GM21717 (cell line): ENCODE results near the gene COL4A2.
"Not testable (repeated sequence)": the region's sequence is repeated elsewhere in the genome, so short reads cannot be mapped to it uniquely, and the experiment has no call there.

ENCODE experiments used
- ATAC-seq: cut with Tn5 transposase; IDR thresholded peaks from one replicate; pipeline ENCODE4 v1.9.1; 2021; ENCODE audit warnings: mild to moderate bottlenecking, moderate library complexity; ENCODE audit not compliant: unreplicated experiment

The COL4A2 gene

DNA sequence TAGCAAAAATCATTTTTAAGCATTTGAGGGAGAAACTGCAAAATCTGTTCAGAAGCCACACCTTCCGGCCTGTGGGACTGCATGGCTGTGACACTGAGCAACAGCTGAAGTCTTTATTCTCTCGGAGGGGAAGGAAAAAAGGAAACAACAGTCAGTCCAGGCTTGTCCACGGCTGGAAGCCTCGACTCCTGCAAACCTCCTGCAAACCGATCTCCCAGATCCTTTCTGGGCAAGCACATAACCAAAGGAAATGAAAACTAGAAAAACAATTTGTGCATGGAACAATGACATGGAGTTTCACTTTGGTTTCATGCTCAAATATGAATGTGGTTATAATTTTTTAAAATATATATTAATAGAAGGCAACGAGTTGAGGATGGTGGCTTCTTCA lies 1.1 kb upstream of the COL4A2 start:
- no peak for ATAC-seq

DNA sequence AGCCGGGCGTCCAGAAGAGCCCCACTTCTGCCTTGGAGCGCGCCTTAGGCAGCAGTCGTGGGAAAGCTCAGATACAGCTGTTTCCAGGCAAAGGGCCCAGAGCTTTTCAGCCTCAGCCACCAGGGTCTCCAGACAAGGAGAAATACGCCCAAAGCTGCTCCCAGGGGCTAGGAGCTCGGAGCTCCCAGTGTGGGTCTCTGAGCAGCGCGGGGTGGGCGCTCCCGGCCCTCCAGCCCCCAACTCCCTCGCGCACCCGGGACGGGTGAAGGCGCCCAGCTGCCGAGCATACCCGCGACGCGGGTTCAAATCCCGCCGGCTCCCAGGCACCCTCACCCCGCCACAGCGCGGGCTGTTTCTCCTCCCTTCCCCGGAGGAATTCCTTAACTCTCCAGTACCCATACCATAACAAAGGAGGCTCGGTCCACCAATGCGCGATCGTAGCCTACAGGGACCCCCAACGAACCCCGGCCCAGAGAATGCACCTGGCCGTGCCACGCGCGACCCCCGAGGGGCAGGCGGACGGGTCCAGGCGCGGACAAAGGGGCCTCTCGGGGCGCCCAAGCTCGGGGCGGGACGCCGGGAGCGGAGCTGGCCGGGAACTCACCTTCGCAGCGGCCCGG lies 634 bp upstream of the COL4A2 start:
- ATAC-seq, result no peak

DNA sequence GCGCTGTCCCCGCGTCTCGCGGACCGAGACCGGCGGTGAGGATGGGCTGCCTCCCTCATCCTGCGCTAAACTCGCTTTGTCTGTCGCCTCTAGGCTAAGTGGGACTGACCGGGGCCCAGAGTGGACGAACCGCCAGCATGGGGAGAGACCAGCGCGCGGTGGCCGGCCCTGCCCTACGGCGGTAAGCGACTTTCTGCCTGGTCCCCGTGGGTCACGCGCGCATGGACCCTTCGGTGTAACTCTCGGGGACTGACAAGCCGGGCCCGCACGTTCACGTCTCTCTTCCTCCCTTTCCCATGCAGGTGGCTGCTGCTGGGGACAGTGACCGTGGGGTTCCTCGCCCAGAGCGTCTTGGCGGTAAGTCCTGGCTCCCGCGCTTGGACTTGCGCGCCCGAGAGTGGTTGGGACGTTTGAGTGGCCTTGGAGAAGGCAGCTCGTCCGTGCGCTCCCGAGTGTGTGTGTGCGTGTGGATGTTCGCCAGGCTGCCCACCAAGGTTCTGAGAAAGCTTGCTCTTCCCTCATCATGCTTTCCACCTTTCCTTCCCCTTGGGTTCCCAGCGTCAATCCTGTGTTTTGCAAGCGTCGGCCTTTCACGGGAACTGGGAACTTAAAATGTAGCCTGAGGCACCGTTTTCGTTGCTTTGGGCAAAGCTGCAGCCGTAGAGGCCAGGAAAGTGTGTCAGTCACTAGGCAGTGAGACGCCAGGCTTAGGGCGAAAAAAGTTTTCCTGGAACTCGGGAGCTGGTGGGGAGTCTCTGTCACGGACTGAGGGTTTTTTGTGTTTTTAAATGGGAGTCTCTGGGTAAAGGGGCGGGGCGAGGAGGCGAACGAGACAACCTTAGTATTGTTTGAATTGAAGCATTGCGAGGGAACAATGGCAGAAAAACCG lies 927 bp downstream of the COL4A2 start:
- ATAC-seq, result no peak

DNA sequence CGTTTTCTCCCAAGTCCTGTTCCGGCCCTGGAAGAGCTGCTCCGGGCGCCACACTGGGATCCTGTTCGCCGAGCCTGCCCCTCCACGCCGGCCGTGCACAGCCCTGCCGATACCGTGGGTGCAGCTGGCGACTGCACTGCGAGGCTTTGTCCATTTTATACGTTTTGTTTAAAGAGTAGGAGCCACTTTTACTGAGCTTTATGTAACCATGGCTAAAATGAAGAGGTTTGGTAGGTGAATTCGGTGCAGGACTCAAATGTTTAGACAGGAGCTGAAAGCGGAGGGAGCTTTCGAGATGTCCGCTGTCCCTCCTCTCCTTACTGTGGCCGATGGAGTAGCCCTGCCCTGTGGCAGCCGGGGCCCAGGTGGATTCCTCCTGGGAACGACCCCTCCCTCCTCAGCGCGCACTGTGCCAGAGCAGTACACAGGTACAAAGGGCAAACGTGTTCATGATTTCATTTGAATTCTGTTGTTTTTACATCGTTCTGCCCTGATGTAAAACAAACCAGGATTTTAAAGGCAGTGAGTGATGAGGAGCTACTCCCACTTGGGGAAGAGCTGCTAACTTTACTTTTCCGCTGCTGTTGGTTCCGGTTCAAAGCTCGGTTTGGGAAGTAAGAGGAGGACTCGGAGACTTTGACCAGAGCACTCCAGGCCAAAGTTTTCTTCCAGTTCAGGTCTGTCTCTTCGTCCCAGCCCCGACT lies 1.7 kb downstream of the COL4A2 start:
- no peak for ATAC-seq

DNA sequence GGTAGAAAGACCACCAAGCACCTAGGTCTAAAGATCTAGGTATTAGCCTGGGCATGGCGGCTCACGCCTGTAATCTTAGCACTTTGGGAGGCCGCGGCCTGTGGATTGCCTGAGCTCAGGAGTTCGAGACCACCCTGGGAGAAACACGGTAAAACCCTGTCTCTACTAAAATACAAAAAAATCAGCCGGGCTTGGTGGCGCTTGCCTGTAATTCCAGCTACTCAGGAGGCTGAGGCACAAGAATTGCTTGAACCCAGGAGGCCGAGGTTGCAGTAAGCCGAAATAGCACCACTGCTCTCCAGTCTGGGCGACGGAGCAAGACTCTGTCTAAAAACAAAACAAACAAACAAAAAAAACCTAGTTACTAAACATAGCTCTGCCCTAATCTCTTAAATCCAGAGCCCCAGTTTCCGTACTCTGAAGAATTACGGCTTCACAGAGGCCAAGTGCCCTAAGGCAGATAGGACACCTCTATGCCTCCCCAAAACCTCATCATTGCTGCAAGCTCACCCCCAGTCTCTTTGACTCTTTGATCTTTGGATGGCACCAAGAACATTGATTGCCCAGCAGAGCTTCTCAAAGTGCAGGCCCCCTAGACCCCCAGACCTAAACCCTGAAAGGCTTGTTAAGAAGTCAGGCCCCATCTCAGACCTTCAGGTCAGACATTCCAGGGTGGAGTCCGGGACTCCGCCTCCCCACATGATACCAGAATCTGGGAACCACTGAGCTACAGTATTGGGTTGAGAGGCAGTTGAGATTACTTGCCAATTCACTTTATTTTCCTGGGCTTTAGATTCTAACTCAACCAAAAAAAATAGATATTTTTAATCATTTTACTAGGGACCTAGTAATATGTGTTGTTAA lies 2.8 kb downstream of the COL4A2 start:
- ATAC-seq, result no peak

DNA sequence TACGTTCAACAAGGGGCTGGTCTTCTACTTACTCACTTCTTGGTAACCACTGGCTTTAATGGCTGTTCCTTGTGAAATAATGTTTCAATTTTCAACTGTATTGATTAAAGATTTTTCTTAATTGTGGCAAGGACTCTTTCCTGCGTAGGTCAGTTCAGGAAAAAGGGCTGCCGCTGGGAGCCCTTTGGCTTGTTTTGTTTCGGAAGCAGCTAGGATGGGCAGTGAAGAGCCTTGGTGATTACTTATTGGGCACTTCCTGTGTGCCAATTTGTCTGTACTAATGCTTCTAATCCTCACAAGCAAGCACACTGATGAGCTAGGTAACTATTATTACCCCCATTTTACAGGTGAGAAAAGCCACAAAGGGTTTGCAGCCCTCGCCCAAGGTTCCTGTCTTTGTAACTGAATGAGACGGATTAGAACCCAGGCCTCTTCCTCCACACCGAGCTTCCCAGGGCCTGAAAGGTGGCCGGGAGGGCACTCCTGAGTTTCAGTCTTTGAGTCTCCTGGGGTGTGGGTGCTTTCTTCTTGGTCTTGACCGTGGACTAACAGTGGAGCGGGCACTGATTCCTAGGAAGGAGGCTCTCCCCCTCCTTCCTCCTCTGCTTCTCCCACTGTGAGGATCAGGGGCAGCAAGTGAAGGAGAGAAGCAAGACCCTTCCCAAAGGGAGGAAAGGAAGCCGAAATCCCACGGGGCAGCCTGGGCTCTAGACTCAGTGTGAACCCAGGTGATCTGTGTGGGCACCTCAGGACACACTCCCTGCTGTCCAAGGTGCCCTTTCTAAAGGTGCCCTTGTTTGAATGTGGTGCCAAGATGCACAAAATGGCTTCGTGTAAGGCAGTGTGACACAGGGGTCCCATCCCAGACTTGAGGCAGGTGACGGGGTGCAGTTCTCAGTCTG lies 3.7 kb downstream of the COL4A2 start:
- ATAC-seq, result no peak

DNA sequence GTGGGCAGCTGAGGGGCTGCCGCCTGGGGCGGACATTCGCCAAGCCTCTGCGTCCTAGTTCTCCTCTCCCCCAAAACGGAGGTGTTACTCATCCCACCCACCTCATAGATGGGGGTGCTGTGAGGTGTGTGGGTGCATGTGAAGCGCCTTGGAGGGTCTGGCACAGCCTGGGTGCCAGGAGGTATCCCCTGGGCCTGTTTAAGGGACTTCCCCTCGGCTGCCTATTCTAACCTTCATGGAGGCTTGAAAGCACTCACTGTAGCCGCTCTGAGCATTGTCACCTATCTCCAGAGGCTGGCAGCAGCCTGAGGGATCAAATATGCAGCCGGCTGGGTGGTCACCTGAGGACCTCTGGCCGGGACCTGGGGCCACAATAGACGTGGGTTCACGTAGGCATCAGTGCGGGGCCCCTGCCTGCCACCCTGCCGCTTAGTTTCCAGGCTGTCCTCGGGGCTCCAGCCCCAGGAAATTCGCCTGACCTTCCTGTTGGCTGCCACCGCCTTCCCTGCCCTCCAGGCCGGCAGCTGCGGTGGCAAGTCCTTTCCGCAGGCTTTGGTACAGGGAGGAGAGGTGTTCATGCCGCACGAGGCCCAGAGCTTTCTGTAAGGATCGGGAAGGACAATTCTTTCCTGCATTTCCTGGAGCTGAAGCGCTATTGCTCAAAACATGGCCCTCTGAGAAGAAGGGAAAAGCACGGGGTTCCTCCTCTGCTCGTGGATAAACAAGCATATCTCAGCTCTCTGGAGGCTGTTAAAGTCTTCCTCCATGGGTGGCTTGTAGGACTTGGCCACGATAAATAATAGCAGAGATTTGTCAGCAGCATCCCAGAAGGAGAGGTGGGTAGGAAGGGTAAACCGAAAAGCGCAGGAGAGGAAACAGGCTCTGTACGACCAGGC lies 4.6 kb downstream of the COL4A2 start:
- ATAC-seq, result no peak

DNA sequence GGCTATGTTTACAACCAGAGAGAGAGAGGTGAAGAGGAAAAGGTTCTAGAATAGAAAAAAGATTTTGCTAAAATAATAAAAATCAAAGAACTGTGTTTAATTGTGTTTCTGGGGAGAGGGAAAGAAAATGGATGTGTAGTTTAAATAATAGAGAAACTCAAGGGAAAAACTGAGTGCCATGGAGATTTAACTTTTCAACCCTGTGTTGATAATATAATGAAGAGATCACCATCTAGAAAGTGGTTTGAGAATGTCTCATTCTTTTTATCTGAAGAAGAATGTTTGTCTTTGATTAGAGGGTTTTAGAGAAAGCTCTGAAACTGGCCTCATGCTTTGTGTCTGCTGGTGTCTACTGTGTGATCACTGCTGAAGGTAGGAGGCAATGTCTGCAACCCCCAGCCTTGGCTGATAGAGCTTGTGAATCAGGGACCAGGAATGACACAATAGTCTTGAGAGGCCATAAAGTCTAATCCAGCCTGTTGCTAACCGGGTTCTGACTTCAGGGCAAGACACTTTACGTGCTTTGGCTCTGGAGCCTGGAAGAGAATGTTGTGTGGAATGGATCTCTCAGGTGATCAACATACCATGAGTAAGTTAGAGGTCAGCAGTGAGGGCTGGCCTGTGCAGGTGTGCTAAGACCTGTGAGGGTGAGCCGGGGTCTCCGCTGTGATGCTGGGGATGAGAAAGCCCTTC lies 5.4 kb downstream of the COL4A2 start:
- no peak for ATAC-seq

DNA sequence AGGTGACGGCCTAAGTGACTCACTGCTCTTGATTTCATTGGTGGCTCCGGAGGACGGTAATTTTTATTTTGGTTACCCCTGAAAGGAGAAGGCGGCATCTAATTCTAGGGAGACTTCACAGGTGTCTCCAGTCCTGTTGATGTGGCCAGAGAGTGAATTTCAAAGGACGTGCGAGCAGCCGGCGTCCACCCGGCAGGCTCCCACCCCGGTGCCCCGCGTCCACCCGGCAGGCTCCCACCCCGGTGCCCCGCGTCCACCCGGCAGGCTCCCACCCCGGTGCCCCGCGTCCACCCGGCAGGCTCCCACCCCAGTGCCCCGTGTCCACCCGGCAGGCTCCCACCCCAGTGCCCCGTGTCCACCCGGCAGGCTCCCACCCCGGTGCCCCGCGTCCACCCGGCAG lies 6.2 kb downstream of the COL4A2 start:
- ATAC-seq, result not testable (repeated sequence)

DNA sequence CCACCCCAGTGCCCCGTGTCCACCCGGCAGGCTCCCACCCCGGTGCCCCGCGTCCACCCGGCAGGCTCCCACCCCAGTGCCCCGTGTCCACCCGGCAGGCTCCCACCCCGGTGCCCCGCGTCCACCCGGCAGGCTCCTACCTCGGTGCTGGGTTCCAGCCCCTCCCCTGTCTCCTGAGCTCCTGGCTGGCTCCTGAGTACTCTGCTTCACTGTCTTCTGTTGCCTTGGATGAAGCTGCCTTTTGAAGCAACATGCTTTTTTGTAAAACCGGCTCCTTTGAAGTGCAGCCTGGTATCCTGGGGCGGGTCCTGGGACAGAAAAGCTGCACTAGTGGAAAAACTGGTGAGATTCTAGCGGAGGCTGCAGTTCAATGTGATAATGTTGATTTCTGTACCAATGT lies 6.6 kb downstream of the COL4A2 start:
- ATAC-seq, result not testable (repeated sequence)

DNA sequence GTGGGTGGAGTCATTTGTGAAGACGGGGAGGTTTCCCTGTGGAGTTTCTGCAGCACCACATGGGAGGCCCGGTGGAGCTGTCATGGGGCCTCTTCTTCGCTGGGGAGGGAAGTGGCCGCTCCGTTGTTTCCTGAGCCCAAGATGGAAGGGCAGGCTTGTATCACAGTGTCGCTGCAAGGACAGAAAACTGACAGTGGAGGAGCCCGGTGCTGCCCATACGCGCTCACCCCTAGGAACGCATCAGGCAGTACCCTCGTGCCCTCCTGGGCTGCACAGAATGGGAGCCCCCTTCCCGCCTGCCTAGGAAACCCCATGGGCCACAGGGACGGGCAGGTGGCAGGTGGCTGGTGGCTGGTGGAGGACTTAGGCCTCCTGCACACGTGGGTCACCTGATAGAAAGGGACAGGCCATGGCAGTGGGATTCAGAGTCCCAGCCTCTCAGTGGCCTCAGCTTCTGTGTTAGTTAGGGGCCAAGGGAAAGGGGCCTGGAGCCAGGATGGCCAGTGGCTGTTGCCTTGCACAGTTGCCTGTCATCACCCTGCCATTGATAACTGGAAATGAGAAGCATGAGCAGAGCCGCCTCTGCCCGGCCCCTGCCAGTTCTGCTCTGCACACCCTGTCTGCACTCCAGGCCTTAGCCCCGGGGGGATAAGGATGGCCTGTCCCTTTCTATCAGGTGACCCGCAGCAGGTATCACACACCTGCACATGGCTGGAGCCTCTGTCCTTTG lies 7.6 kb downstream of the COL4A2 start:
- no peak for ATAC-seq

DNA sequence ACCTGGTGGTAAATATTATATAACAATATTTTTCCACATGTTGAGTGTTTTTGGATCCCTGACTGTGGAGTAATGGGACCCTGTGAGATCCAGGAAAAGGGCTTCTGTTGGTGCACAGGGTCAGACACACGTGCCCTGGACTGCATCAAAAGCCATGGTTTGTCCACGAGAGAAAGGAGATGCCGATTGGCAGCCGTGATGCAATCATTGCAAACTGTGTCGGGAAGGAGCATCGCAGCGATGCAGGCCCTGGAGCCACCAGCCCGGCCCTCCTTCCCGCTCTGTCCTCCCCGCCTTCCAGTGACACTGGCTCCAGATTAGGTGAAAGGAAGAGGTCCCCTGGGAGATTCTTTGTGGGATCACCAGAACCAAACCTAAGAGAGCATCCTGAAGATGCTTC lies 9.1 kb downstream of the COL4A2 start:
- ATAC-seq, result no peak

DNA sequence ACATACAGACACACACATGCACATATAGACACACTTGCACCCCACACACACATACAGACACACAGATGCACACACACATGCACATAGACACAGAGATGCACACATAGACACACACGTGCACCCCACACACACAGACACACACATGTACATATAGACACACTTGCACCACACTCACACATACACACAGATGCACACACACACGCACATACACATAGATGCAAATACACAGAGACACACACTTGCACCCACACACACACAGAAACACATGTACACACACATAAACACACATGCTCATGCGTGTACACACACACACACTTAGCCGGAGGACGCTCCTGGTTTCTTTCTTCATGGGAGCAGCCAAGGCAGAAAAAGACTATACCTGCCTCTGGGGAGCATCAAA lies 10.0 kb downstream of the COL4A2 start:
- no peak for ATAC-seq

DNA sequence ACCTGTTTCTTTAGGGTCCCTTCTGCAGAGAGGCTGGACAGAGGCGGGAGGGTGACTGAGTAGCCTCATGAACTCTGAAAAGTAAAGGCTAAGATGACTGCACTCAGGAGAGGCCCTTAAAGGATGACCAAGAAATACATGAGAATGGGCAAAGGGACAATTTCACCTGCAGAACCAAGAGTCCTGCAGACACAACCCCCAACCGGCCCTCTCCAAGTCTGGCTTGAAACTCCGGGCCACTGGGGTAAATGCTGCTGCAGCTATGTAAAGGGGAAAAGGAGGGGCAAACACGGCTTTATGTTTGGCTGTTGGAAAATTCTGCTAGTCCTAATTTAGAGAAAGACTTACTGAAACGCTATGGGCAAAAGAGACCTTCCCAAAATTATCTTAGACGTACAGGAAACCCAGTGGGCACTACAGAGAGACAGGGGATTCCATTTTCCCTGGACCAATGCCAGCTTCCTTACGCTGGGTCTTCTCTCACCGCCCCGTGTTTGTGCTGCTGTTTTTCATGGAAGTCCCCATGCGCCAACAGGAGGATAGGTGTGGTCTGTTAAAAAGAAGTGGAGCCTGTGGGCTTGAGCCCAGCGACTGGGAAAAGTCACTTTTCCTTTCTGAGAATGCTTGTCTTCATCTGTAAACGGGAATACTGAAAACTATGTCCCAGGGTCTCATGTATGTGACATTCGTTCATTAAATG lies 10.6 kb downstream of the COL4A2 start:
- ATAC-seq, result no peak

DNA sequence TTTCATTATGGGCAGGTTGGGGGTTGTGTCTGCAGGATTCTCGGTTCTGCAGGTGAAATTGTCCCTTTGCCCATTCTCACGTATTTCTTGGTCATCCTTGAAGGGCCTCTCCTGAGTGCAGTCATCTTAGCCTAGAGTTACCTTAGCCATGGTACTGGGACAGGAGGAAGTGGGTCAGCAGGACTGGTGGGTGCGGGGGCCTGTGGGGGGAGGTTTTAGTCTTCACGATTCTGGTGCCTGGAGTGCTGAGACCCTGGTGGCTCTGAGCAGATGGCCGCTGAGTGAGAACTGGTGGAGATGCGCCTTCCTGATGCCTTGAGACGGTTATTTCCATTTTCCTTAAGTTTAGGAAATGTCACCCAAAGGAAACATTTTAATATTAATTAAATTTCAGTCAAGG lies 11.8 kb downstream of the COL4A2 start:
- no peak for ATAC-seq

DNA sequence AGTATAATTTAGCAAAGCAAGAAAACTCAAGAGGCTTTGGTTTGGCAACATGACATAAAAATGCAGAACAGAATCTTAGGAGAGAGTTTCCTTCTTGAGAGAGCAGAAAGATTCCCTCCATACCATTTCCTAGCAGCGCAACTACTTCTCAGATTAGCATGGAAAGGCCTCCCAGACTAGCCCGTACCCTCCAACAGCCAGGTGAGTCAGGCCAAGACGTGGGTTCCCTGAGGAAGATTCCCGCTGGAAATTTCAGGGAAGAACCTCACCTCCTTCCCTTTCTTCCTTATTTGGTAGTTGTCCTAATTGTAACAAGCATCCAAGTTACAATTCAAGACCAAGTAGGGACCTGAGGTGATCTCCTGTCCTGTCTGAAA lies 12.3 kb downstream of the COL4A2 start:
- no peak for ATAC-seq
